KMS-11 (cell line): ENCODE data around the gene GDF7.

Experiments used
- H2AFZ ChIP-seq: fragments of 200-600 bp; sonication (generic); 2 replicates; pipeline ENCODE4 v1.6.1; 2016; ENCODE audit warnings: antibody characterized with exemption, mixed run types, low read depth
- H3K27ac ChIP-seq: fragments of 200-600 bp; sonication (generic); 2 replicates; pipeline ENCODE4 v1.6.1; 2016; ENCODE audit warnings: mild to moderate bottlenecking, mixed run types
- H3K27me3 ChIP-seq: fragments of 200-600 bp; sonication (generic); 2 replicates; pipeline ENCODE4 v1.6.1; 2017; ENCODE audit warnings: mild to moderate bottlenecking, low read depth, mixed run types, moderate library complexity; ENCODE audit not compliant: insufficient read depth
- H3K36me3 ChIP-seq: fragments of 200-600 bp; sonication (generic); 2 replicates; pipeline ENCODE4 v1.6.1; 2017; ENCODE audit warnings: mild to moderate bottlenecking, mixed run types; ENCODE audit not compliant: insufficient read depth
- H3K4me1 ChIP-seq: fragments of 200-600 bp; sonication (generic); 2 replicates; pipeline ENCODE4 v1.6.1; 2016; ENCODE audit warnings: mild to moderate bottlenecking, low read depth, mixed run types; ENCODE audit not compliant: poor library complexity, severe bottlenecking
- H3K4me2 ChIP-seq: fragments of 200-600 bp; sonication (generic); 2 replicates; pipeline ENCODE4 v1.7.0; 2016; ENCODE audit warnings: mild to moderate bottlenecking, mixed run types
- H3K4me3 ChIP-seq: fragments of 200-600 bp; sonication (generic); IDR thresholded peaks from 2 replicates; pipeline ENCODE4 v1.6.1; 2017; ENCODE audit warnings: low read depth, low read length, mixed read lengths; ENCODE audit not compliant: insufficient read depth
- H3K79me2 ChIP-seq: fragments of 200-600 bp; sonication (generic); 2 replicates; pipeline ENCODE4 v1.6.1; 2016; ENCODE audit warnings: low read depth, mixed run types; ENCODE audit not compliant: insufficient read depth
- H3K9ac ChIP-seq: fragments of 200-600 bp; sonication (generic); 2 replicates; pipeline ENCODE4 v1.6.1; 2016; ENCODE audit warnings: mild to moderate bottlenecking, mixed run types
- H4K20me1 ChIP-seq: fragments of 200-600 bp; sonication (generic); 2 replicates; pipeline ENCODE4 v1.6.1; 2016; ENCODE audit warnings: mild to moderate bottlenecking, mixed run types; ENCODE audit not compliant: insufficient read depth
- CTCF ChIP-seq: fragments of 200-600 bp; sonication (generic); conservative IDR thresholded peaks from 2 replicates; pipeline ENCODE4 v1.6.1; 2017; ENCODE audit warnings: low read depth, mild to moderate bottlenecking, antibody characterized with exemption, low read length, moderate library complexity, mixed read lengths

GDF7 gene

GRCh38 chr2:20691076-20691734 lies 24.3 kb downstream of the GDF7 start:
- no peak overlapping the region for H3K4me2 ChIP-seq
- no peak overlapping the region for H3K9ac ChIP-seq
- H3K4me3 ChIP-seq = no peak overlapping the region
- H3K4me1 ChIP-seq = no peaks in the 10 kb centered on the region
- no peaks in the 10 kb centered on the region for H4K20me1 ChIP-seq
- no peaks in the 10 kb centered on the region for H3K27me3 ChIP-seq
- H2AFZ ChIP-seq = no peak overlapping the region
- no peak for TF ChIP-seq CTCF
- no peaks in the 10 kb centered on the region for H3K79me2 ChIP-seq
- H3K27ac ChIP-seq = no peak overlapping the region
- no peaks in the 10 kb centered on the region for H3K36me3 ChIP-seq

- no peak overlapping the region for H3K4me3 ChIP-seq
- no peaks in the 10 kb centered on the region for H4K20me1 ChIP-seq
- no peaks in the 10 kb centered on the region for H3K4me1 ChIP-seq
- no peak overlapping the region for H3K4me2 ChIP-seq
- no peaks in the 10 kb centered on the region for H3K36me3 ChIP-seq
- no peak overlapping the region for H3K27ac ChIP-seq
- no peak for TF ChIP-seq CTCF
- no peaks in the 10 kb centered on the region for H3K79me2 ChIP-seq
- no peak overlapping the region for H3K9ac ChIP-seq
- no peak overlapping the region for H2AFZ ChIP-seq
- H3K27me3 ChIP-seq = no peaks in the 10 kb centered on the region
Measured at GRCh38 chr2:20692081-20692480, 25.1 kb downstream of the GDF7 start.

GRCh38 chr2:20693317-20693716 lies 26.4 kb downstream of the GDF7 start:
- H3K36me3 ChIP-seq = no peaks in the 10 kb centered on the region
- H2AFZ ChIP-seq = no peak overlapping the region
- no peaks in the 10 kb centered on the region for H3K27me3 ChIP-seq
- no peak overlapping the region for H3K4me3 ChIP-seq
- H3K4me2 ChIP-seq = no peak overlapping the region
- H3K79me2 ChIP-seq = no peaks in the 10 kb centered on the region
- no peaks in the 10 kb centered on the region for H3K4me1 ChIP-seq
- TF ChIP-seq CTCF = no peak
- H3K27ac ChIP-seq = no peak overlapping the region
- H4K20me1 ChIP-seq = no peaks in the 10 kb centered on the region
- H3K9ac ChIP-seq = no peak overlapping the region

GRCh38 chr2:20696366-20696765 lies 29.4 kb downstream of the GDF7 start:
- no peak overlapping the region for H3K4me3 ChIP-seq
- TF ChIP-seq CTCF = no peak
- no peak overlapping the region for H2AFZ ChIP-seq
- H3K4me1 ChIP-seq = no peaks in the 10 kb centered on the region
- no peaks in the 10 kb centered on the region for H3K79me2 ChIP-seq
- H3K27me3 ChIP-seq = no peaks in the 10 kb centered on the region
- no peak overlapping the region for H3K4me2 ChIP-seq
- H3K9ac ChIP-seq = no peak overlapping the region
- H3K36me3 ChIP-seq = no peaks in the 10 kb centered on the region
- no peaks in the 10 kb centered on the region for H4K20me1 ChIP-seq
- H3K27ac ChIP-seq = no peak overlapping the region
